ENCODE results near the gene TNFRSF1B. TPM values are rescaled to one million over a fixed set of nuclear protein-coding genes. Genes with fewer than 3 reads are reported as not detected.

Gene TNFRSF1B
- polyA plus RNA-seq, 4 donors, result 6.3 to 8.6 (median 6.5) TPM

DNA sequence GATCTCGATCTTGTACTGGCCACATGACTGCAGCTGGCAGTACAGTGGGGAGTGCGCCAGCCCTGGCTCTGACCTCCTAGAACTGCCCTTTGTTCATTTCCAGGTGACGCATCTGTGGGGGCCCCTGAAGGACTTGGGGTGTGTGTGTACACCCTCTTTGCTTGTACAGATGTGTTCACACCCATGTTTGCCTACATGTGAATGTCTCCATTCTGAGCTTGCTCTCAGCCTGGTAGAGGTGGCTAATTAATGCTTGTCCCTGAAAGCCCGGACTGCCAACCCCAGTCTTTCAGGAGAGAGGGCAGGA lies 19.8 kb downstream of the TNFRSF1B start:
- DNase-seq (ENCODE audit: low read depth in 4 of 4, low spot score in 3 of 4), result no peak

- DNase-seq (ENCODE audit: low read depth in 4 of 4, low spot score in 3 of 4), result no peak
These were observed 21.3 kb downstream of the TNFRSF1B start for GRCh38 chr1:12188115-12188514.

DNA sequence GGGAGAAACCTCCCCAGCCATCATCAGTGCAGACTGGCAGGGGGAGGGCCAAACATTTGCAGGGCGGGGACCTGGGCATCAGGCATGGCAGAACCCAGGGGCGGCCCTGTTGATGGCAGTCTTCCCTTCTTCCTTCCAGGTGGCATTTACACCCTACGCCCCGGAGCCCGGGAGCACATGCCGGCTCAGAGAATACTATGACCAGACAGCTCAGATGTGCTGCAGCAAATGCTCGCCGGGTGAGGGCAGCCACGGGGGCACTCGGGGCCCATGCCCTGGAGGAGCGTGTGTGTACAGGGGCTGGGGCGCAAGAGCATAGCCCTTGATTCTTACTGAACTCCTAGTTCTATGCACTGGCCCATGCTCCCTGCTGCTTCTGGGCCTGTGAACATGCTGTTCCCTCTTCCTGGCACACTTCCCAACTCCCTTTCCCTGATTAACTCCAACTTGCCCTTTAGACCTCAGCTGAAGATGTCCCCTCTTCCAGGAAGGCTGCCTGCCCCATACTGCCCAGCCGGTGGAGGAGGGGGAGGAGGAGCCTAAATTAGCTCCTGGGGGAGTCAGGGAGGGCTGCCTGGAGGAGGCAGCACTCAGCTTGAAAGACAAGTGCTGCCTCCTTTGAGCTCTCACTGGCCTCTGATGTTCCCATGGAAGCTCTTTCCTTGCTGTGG lies 22.0 kb downstream of the TNFRSF1B start:
- no peak for DNase-seq (ENCODE audit: low read depth in 4 of 4, low spot score in 3 of 4)

DNA sequence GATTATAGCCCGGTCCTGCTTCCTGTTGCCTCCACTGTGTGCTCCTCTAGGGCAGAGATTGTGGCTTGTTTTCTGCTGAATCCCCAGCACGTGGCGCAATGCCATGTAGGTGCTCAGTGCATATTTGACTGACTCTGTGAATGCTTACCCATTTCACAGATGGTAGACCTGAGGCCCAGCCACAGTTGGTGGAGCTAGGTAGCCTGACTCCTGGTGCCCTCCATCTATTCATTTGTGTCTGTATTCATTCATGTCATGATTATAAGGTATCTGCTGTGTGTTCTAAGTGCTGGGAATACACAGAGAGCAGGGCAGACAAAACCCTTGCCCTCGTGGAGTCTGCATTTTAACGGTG lies 22.5 kb downstream of the TNFRSF1B start:
- DNase-seq (ENCODE audit: low read depth in 4 of 4, low spot score in 3 of 4), result no peak

- DNase-seq (ENCODE audit: low read depth in 4 of 4, low spot score in 3 of 4), result no peak
These were observed 24.6 kb downstream of the TNFRSF1B start for GRCh38 chr1:12191242-12192032.

DNA sequence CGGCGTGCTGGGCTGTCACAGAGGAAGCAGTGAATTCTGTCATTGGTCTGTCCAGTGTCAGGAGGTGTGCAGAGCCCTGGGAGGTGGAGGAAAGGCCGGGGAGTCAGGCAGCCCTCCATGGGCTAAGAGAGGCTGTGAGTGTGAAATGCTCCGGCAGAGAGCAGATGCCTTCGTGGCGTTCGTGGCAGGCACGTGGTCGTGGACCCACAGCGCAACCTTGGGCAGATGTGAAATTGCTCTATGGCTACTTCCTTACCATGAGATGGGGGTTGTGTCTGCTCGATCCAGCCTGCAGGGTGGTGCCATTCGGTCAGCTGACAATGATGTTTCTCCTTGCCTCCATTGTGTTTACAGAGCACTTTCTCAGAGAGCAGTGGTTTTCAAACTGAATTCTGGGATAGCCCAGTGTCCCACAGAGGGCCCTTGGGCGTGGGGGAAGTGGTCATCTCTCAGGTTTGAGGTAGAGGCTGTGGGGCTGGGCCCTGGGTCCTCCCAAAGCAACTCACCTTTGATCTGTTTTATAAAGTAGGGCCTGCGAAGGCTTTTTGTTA lies 27.9 kb downstream of the TNFRSF1B start:
- DNase-seq (ENCODE audit: low read depth in 4 of 4, low spot score in 3 of 4), result no peak

DNA sequence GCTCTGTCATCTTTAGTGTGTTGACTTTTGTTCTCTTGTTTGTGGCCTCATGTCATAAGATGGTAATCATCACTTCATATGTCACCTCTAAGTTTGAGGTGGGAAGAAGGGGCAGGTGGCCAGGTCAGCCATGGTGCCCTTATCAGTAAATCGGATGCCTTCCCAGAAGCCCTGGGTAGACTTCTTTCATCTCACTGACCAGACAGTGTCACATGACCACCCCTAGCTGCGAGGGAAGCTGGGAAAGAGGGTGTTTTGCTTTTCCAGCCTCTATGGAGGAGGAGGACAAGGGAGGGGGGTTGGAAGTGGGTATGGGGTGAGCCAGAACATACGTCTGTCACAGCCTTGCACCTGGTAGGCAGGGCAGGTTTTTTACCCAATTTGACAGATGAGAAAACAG lies 28.6 kb downstream of the TNFRSF1B start:
- no peak for DNase-seq (ENCODE audit: low read depth in 4 of 4, low spot score in 3 of 4)

DNA sequence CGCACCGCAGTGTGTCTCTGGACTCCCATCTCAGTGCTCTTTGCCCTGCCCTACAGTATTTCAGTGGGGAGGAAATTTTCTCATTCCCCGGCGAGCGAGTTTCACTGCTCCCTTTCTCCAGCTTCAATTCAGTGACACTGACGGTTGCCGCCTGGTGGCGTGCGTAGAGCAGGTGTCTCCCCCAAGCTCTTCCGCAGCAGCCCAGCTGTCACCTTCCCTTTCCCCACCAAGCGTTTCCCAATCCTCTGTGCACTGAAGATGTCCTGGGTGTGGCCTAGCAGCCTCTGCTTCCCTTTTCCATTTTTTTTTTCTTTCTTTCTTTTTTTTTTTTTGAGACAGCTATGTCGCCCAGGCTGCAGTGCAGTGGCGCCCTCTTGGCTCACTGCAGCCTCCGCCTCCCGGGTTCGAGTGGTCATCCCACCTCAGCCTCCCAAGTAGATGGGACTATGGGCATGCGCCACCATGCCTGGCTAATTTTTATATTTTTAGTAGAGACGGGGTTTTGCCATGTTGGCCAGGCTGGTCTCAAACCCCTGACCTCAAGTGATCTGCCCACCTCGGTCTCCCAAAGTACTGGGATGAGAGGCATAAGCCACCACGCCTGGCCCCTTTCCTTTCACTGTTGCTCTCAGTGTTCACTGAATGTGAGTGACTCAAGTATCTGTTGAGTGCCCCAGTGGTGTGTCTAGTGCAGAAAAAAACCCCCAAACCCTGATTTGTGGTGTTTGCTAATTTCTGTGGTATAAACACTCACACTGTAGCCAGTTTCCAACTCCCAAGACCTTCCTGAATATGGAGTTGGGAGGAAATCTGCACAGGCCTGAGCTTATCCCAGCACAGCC lies 30.1 kb downstream of the TNFRSF1B start:
- no peak for DNase-seq (ENCODE audit: low read depth in 4 of 4, low spot score in 3 of 4)

DNA sequence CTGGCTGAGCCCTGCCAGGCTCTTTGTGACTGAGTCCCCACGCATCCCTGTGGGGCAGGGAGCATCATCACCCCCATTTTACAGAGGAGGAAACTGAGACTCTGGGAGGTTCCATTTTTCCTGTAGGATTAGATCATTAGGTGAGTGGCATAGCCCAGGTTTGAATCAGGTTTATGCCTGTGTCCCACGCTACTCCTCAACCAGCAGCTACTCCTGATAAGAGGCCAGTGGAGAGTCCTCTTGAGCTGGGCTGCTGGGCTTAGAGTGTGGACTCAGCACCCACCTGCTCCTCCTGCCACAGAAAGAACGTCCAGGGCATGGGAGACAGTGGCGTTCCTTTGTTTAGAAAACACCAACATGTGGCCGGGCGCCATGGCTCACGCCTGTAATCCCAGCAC lies 30.7 kb downstream of the TNFRSF1B start:
- no peak for DNase-seq (ENCODE audit: low read depth in 4 of 4, low spot score in 3 of 4)

DNA sequence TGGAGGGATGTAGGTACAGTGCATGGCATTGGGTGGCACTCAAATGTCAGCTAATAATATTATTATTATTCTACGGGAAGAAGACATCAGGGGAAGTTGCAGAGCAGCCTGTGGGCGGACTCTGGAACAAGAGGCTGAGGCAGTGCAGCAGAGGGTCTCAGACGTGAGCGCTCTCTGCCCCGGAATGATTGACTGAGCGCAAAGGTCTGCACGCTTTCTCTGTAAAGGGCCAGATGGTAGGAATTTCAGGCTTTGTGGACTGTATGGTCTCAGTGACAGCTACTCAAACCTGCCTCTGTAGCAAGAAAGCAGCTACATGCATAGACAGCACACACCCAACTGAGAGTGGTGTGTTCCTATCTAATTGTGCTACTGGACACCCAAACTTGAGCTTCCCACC lies 33.4 kb downstream of the TNFRSF1B start:
- DNase-seq (ENCODE audit: low read depth in 4 of 4, low spot score in 3 of 4), result no peak

DNA sequence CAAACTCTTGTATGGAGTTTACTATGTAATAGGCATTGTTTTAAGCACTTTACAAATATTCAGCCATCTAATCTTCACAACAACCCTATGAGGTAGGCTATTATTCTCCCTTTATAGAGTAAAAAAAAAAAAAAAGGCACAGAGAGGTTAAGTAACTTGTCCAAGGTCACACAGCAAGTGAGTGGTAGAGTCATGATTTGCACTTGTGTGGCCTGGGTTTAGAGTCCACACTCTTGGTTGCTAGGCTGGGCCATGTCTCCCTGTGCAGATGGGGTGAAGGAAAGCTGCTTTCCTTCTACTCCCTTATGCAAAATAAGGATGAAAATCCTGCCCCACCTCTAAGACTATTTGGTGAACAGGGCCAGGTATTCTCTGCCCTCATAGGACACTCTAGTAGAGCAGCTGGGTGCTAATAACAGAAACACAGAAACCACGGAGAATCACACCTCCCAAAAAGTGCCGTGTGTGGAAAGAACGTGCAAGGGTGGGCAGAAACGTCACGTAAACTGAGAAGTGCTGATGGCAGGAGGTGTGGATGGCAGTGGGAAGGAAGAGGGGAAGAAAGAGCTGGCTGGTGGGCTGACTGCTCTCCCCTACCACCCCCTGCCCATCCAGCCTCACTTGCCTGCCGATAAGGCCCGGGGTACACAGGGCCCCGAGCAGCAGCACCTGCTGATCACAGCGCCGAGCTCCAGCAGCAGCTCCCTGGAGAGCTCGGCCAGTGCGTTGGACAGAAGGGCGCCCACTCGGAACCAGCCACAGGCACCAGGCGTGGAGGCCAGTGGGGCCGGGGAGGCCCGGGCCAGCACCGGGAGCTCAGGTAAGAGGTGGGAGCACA lies 34.8 kb downstream of the TNFRSF1B start:
- no peak for DNase-seq (ENCODE audit: low read depth in 4 of 4, low spot score in 3 of 4)

DNA sequence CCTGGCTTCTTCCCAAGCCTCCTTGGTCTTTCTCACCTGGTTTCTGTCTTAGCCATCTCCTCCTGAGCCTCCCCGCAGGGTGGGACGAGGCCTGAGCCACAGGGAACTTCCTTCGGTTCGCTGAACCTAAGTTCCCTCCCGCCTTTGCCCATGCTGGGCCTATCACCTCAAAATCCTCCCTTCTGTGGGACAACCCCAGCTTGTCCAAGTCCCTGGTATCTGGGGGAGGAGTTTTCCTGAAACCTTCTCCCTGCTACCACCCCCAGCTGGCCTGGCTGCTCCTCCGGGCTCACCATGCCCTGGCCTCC lies 35.4 kb downstream of the TNFRSF1B start:
- no peak for DNase-seq (ENCODE audit: low read depth in 4 of 4, low spot score in 3 of 4)

GRCh38 chr1:12202577-12202976 lies 35.8 kb downstream of the TNFRSF1B start:
- no peak for DNase-seq (ENCODE audit: low read depth in 4 of 4, low spot score in 3 of 4)

DNA sequence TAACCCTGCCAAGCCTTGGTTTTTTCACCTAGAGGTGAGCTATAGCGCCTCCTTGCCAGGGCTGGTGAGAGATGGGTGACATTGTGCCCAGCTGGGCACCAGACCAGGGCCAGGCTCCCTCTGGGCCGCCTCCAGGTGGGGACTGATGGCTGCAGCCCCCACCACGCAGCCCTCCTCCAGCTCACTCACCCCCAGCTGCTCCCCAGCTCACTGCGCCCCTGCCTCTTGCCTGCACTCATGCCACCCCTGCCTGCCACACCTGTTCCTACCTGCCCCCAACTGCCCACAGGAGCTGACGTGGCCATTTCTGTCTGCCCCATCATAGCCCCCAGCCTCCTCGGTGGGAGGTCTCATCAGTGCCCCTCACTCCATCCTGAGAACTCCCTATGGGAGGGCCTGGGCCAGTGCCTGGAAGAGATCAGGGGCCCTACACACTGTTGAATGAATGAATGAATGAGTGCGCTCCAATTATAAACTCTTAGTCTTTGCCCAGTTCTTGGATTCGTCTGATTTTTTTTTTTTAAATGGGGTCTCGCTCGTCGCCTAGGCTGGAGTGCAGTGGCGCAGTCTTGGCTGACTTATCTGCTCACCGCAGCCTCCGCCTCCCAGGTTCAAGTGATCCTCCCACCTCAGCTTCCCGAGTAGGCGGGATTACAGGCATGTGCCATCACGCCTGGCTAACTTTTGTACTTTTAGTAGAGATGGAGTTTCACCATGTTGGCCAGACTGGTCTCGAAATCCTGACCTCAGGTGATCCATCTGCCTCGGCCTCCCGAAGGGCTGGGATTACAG lies 36.6 kb downstream of the TNFRSF1B start:
- DNase-seq (ENCODE audit: low read depth in 4 of 4, low spot score in 3 of 4), result no peak

GRCh38 chr1:12204140-12204539 lies 37.3 kb downstream of the TNFRSF1B start:
- DNase-seq (ENCODE audit: low read depth in 4 of 4, low spot score in 3 of 4), result no peak

DNA sequence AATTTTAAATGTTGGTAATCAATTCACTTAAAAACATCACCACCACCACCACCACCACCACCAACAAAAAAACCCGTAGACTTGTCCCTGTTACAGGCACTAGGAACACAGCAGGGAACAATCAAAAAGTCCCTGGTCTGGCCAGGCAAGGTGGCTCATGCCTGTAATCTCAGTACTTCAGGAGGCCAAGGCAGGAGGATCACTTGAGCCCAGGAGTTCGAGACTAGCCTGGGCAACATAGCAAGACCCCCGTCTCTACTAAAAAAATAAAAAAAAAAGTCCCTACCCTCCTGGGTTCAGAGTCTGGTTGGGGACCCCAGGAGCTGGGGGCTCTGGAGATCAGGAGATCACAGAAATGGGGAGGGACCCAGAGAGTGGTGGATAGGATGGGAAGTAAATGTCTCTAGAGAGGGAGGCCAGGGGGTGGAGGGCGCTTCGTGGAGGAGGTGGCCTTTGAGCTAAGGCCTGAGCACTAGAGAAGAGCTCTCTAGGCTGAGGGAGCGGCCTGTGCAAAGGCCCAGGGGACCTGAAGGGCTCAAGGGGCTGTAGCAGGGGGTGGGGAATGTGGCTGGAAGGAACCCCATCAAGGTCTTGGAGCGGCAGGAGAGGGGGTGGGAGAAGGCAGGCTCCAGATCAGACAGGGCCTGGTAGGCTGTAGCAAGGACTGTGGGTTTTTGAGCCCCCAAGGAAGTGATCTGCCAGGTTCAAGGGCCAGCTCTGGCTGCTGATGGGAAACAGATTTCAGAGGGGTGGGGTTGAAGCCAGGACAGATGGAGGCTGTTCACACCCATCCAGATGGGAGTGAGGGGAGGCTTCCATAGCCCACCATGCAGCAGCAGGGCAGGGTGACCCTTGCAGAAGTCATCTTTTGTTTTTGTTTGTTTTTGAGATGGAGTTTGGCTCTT lies 38.2 kb downstream of the TNFRSF1B start:
- DNase-seq (ENCODE audit: low read depth in 4 of 4, low spot score in 3 of 4), result no peak

DNA sequence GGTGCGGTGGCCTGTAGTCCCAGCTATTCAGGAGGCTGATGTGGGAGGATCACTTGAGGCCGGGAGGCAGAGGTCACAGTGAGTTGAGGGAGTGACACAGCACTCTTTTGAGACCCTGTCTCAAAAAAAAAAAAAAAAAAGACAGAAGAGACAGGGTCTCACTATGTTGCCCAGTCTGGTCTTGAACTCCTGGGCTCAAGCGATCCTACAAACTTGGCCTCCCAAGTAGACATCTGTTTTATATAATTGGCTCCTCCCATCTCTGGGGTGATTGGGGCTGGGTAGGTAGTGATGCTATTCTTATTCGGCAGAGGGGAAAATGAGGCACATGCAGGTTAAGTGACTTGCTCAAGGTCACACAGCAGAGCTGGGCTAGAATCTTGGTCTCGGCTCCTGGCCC lies 39.4 kb downstream of the TNFRSF1B start:
- no peak for DNase-seq (ENCODE audit: low read depth in 4 of 4, low spot score in 3 of 4)

- no peak for DNase-seq (ENCODE audit: low read depth in 4 of 4, low spot score in 3 of 4)
These were observed 40.1 kb downstream of the TNFRSF1B start for GRCh38 chr1:12206792-12207424.
